CD4-positive, alpha-beta T cell treated with Interferon alpha-2 for 1 hour (primary cell): ENCODE data around the gene CCDC43.
"Not testable (repeated sequence)": the region's sequence is repeated elsewhere in the genome, so short reads cannot be mapped to it uniquely, and the experiment has no call there.

Experiments used
- DNase-seq, 2 donors: peaks; one replicate each; pipeline ENCODE4 v3.0.0-alpha.2; 2020 to 2022

The CCDC43 gene, protein sequence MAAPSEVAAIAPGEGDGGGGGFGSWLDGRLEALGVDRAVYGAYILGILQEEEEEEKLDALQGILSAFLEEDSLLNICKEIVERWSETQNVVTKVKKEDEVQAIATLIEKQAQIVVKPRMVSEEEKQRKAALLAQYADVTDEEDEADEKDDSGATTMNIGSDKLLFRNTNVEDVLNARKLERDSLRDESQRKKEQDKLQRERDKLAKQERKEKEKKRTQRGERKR

GRCh38 chr17:44689477-44690217 lies at the start of gene CCDC43:
TSS of gene CCDC43 (minus strand) at chr17:44689776. CDS start at chr17:44689753, 23 bp downstream.
- DNase-seq: peak; percentile 91 to 93

- no peak for DNase-seq
Observed at GRCh38 chr17:44738214-44738906, 48.8 kb upstream of the CCDC43 start.

GRCh38 chr17:44736551-44737240 lies 47.1 kb upstream of the CCDC43 start:
- DNase-seq: no peak

DNA sequence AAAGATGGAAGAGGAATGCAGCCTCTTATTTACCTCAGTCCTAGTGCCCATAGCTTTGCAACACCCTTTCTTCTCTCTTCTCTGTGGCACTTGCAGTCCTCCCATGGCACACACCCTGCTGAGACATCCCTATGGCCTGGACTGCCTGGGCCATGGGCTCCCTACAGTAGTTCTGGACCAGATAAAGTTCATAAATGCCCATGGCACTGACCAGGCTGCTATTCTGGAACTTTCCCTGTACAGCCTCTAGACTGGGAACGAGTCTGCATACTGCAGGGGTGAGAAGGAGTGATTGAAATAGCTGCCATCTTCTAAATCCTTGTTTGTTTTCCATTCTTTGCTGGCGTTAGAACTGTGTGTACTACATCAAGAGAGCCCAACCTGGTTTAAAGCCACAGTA lies 44.7 kb upstream of the CCDC43 start:
- DNase-seq: no peak

- DNase-seq: no peak
Observed at GRCh38 chr17:44733753-44734152, 44.2 kb upstream of the CCDC43 start.

DNA sequence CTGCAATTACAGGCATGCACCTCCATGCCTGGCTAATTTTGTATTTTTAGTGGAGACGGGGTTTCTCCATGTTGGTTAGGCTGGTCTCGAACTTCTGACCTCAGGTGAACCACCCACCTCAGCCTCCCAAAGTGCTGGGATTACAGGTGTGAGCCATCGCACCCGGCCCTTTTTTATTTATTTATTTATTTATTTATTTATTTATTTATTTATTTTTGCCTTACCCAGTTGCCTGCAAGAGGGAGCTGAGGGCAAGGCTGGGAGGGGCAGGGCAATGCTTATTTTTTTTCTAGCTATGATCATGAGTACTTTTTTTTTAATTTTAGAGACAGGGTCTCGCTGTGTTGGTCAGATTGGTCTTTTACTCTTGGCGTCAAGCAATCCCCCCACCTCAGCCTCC lies 36.5 kb upstream of the CCDC43 start:
- not testable (repeated sequence) for DNase-seq

DNA sequence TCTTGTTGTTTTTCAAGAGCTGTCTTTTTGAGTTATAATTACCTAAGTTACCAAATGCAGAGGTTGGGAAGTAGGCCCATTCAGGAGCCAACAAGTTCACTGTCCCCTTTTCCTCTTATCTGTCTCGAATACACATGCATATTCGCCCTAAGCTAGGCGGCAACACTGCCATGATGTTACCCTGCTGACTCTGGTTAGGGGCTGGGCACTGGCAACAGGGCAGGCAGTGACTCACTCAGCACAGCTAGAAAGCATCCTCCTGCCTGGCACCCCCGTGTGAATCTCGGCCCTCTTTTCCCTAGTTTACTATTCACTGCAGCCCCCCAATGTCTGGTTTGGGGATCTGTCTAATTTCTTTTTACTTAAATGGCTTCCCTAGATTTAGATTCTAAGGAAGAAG lies 32.7 kb upstream of the CCDC43 start:
- no peak for DNase-seq

- DNase-seq: no peak
Observed at GRCh38 chr17:44719444-44719843, 29.9 kb upstream of the CCDC43 start.

DNA sequence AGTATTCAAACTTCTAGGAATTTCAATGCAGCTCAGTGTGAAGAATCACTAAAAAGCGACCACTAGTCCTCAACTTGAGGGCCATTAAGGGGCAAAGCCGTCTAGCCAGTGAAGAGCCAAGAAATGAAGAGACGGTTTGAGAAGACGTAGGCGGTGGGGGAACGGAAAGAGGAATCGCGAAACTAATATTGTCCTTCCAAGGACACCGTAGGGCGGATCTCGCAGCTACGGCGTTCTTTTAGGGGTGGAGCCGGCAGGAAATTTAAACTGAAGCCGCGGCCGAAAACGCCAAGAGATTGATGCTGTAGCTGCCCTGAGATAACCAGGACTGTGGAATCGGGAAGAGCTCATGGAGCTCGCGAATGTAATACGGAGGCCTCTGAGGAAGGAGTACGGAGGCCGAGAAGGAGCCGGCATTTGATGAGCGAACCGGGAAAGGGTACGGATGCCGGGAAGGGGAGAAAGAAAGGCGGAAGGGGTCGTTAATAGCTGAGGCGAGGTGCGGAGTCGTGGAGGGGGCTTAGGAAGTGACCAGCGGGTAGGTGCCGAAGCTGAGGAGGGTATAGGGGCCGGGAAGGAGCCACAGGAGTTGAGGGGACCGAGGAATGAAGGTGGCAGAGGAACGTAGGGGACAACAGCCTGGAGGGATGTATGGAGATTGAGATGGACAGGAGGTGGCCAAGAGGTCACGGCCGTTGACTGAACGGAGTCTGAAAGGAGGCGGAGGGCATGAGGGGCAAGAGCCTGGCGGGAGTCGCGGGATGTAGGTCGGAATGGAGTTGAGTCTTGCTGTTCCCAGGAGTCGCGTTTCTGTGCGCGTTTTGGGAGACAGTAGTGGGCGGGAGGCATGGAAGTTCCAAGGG lies 19.1 kb upstream of the CCDC43 start, which contains the start of gene DBF4B:
Gene DBF4B, plus strand, starts transcription at position 265 of the 863 bp plus-strand sequence. Its CDS starts 156 bp downstream, at position 421.
- DNase-seq: peak; percentile 86 to 92

DNA sequence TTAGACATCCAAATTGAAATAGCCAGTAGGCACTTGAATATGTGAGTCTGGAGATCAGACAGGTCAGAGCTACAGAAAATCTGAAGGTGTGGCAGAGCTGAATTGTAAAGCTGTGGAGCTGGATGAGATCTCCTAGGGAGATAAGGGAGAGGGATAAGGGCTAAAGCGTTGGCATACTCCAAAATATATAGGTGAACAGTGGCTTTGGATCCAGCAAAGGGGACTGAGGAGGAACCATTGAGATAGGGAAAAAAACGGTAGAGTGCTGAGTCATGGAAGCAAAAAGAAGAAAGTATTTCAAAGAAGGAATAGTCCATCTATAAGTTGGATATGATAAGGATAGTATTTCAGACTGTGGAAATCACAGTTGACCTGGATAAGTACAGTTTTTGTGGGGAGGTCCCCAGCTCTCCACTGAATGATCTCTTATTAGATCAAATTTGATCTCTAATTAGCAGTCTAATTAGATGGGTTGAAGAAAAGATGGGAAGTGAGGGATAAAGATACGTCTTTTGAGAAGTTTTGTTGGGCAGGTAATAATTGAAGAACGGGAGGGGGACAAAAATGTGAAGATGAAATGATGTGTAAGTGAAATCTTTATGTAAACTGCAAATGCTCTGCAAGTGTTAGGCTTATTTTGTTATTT lies 18.3 kb upstream of the CCDC43 start:
- no peak for DNase-seq

DNA sequence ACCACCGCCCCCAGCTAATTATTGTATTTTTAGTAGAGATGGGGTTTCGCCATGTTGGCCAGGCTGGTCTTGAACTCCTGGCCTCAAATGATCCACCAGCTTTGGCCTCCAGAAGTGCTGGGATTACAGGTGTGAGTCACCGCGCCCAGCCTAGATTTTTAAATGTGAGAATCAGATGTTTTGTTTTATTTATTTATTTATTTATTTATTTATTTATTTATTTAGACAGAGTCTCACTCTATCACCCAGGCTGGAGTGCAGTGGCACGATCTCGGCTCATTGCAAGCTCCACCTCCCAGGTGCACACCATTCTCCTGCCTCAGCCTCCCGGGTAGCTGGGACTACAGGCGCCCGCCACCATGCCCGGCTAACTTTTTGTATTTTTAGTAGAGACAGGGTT lies 10.7 kb upstream of the CCDC43 start:
- not testable (repeated sequence) for DNase-seq

- DNase-seq: no peak
Observed at GRCh38 chr17:44693609-44694008, 4.0 kb upstream of the CCDC43 start.

DNA sequence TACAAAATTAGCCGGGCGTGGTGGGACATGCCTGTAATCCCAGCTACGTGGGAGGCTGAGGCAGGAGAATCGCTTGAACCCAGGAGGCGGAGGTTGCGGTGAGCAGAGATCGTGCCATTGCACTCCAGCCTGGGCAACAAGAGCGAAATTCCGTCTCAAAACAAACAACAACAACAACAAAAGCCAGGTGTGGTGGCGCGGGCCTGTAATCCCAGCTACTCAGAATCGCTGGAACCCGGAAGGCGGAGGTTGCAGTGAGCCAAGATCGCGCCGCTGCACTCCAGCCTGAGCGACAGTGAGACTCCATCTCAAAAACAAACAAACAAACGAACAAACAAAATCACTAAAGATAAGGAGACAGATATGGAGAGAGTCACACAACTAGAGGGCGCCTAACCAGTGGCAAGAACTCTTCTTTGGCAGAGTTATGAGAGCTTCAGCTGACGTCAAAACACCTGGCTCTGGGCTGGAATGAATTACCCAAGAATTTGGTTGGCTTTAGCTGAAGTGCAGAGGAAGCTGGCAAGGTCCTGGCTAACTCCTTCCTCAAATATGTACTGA lies 1.2 kb upstream of the CCDC43 start:
- peak in 1 of 2 donors; percentile 25 for DNase-seq

GRCh38 chr17:44688675-44689476 lies 700 bp downstream of the CCDC43 start:
- no peak for DNase-seq

DNA sequence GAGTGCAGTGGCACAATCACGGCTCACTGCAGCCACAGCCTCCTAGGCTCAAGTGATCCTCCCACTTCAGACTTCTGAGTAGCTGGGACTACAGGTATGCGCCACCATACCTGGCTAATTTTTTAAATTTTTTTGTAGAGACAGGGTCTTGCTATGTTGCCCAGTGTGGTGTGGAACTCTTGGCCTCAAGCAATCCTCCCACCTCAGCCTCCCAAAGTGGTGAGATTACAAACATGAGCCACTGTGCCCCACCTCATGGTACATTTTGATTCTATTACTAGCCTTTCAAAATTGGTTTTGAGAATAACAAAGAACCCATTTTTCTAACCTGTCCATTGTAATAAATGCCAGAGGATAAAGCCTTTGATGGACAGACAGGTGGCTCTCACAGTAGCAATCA lies 1.4 kb downstream of the CCDC43 start:
- DNase-seq: no peak

- DNase-seq: no peak
Observed at GRCh38 chr17:44687756-44688155, 1.8 kb downstream of the CCDC43 start.

DNA sequence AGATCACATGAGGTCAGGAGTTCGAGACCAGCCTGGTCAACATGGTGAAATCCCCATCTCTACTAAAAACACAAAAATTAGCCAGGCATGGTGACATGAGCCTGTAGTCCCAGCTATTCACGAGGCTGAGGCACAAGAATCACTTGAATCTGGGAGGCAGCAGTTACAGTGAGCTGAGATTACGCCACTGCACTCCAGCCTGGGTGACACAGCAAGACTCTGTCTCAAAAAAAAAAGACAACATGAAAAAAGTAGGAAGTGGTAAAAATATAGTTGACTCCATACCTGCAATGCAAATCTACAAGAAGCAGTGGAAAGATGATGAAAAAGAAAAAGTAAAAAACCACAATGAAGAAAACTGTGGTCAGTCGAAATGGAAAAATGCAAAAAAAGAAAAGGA lies 6.3 kb downstream of the CCDC43 start:
- not testable (repeated sequence) for DNase-seq

- no peak for DNase-seq
Observed at GRCh38 chr17:44677136-44677535, 12.4 kb downstream of the CCDC43 start.

DNA sequence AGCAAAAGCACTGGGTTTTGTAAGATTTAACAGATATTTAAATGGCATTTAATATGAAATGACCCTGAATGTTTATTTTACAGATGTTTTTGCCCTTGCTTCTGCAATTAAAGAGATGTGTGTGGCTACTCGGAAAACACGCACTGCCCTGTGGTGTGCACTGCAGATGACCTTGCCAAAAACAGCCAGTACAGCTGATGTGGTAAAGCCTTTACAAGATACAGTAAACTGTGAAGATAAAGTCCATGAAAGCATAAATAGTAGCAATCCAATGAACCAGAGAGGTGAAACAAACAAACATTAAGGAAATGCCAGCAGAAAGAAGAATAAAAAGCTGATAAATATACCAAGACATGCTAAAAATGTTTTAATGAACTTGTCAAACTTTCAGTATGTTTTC lies 15.7 kb downstream of the CCDC43 start:
- DNase-seq: no peak

DNA sequence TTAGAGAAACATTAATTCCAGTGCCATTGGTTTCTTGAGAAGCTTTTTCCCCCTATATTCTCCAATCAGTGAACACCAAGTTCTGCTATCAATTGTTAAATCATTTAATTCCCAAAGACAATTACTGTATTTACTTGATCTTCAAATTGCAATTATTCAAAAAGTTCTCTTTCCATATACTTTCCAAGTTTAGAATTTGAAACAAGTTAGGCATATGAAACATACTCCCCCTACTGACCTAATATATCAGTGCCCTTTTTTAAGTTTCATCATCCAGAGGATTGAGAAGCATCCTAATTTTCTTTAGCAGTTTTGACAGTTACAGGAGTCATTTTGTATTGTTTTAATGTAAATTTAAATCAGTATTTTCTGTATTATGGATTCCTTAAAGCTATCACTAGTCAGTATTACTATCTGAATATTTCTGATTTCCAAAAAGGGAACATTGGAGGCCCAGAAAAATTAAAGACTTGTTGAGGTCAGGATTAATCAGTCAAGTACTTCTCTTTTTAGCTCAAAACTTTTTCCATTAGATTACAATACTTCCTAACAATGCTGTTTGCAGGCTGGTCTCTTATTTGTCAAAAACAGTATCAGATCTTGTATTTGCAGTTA lies 17.0 kb downstream of the CCDC43 start:
- DNase-seq: no peak
